OCI-LY1 (cell line): Measurements from ENCODE around the gene BMPER.

Source experiments
- EZH2 ChIP-seq: fragments of 200-600 bp; sonication (generic), shearing (Covaris generic); IDR thresholded peaks from 2 replicates; pipeline ENCODE4 v1.8.0; 2017; ENCODE audit warnings: borderline replicate concordance, mixed run types, mild to moderate bottlenecking, antibody characterized with exemption, low read length, moderate library complexity, mixed read lengths
- TF ChIP-seq, protein P1 (sequence below): fragments of 200-600 bp; sonication (generic), shearing (Covaris generic); IDR thresholded peaks from 2 replicates; pipeline ENCODE4 v1.5.1; 2017; ENCODE audit warnings: mild to moderate bottlenecking, antibody characterized with exemption, low read length, moderate library complexity, mixed read lengths

DNA sequence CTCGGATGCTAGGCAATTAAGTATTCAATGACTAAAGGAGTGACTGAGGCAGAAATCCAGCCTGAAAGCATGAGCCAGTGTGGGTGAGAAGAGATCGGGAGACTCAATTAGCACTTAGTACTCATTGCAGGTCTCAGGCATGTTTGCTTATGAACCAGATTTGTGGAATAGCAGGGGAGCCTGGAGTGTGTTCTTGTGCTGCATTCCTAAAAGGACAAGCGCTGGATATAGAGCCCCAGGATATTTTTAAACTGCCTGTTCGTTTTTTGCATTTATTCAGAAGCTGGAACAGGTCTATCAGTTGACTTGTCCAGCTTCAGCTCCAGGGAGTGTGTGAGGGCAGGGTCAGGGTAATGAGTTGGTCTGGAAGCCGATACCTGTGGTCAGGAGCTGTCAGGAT, 120.3 kb downstream of the BMPER start:
- TF ChIP-seq EZH2, result no peak
- TF ChIP-seq, protein P1, sequence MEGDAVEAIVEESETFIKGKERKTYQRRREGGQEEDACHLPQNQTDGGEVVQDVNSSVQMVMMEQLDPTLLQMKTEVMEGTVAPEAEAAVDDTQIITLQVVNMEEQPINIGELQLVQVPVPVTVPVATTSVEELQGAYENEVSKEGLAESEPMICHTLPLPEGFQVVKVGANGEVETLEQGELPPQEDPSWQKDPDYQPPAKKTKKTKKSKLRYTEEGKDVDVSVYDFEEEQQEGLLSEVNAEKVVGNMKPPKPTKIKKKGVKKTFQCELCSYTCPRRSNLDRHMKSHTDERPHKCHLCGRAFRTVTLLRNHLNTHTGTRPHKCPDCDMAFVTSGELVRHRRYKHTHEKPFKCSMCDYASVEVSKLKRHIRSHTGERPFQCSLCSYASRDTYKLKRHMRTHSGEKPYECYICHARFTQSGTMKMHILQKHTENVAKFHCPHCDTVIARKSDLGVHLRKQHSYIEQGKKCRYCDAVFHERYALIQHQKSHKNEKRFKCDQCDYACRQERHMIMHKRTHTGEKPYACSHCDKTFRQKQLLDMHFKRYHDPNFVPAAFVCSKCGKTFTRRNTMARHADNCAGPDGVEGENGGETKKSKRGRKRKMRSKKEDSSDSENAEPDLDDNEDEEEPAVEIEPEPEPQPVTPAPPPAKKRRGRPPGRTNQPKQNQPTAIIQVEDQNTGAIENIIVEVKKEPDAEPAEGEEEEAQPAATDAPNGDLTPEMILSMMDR, result no peak
